AG09309 (cell line): ENCODE measurements around the gene AFAP1.

Experiments
- DNase-seq: peaks from one replicate; pipeline ENCODE4 v3.0.0-alpha.2; 2010; ENCODE audit warnings: low read depth
- H3K4me3 ChIP-seq: 2 replicates; pipeline ENCODE4 v1.5.1; 2011; ENCODE audit warnings: mild to moderate bottlenecking, low read depth, low read length, moderate library complexity; ENCODE audit not compliant: control insufficient read depth
- TF ChIP-seq, protein P1 (sequence below): IDR thresholded peaks from 2 replicates; pipeline ENCODE4 v1.5.1; 2011; ENCODE audit warnings: mild to moderate bottlenecking, low read depth, low read length, inconsistent platforms; ENCODE audit not compliant: insufficient read depth, control insufficient read depth; ENCODE audit errors: missing control alignments

Gene AFAP1, protein sequence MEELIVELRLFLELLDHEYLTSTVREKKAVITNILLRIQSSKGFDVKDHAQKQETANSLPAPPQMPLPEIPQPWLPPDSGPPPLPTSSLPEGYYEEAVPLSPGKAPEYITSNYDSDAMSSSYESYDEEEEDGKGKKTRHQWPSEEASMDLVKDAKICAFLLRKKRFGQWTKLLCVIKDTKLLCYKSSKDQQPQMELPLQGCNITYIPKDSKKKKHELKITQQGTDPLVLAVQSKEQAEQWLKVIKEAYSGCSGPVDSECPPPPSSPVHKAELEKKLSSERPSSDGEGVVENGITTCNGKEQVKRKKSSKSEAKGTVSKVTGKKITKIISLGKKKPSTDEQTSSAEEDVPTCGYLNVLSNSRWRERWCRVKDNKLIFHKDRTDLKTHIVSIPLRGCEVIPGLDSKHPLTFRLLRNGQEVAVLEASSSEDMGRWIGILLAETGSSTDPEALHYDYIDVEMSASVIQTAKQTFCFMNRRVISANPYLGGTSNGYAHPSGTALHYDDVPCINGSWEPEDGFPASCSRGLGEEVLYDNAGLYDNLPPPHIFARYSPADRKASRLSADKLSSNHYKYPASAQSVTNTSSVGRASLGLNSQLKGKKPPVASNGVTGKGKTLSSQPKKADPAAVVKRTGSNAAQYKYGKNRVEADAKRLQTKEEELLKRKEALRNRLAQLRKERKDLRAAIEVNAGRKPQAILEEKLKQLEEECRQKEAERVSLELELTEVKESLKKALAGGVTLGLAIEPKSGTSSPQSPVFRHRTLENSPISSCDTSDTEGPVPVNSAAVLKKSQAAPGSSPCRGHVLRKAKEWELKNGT

DNA sequence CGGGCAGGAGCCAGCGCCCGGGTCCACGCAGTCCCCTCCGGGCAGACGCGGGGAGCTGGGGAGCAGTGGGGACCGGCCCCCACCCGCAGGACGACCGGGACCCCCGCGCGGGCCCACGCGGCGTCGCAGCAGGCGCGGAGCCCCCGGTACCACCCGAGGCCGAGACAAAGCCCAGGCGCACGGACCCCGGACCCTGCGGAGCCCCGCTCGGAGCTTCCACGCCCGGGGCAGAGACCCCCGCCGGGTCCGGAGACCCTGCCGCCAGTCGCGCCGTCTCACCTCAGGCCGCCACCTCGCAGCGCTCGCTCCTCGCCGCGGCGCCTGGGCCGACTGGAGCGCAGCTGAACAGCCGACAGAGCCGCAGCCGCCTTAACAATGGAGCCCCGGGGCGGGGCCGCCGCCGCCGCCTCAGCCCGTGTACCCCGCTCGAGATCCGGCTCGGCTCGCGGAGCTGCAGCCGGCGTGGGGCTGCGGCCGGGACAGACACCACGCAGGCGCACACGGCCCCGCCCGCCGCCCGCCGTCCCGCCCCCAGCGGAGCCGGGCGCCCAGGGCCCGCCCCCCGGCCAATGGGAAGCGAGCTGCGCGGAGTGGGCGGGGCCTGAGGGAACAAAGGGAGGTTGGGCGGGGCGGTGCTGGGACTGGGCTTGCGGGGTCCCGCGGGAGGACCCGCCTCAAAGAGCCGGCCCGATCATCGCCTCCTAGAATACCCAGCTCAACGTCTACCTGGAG is at the start of gene AFAP1:
Gene AFAP1, minus strand, starts transcription at position 485 of the 732 bp plus-strand sequence. CDS start 67,783 bp downstream, outside the sequence.
- H3K4me3 ChIP-seq: peak within 1 kb of the TSS; percentile 94
- TF ChIP-seq, protein P1, sequence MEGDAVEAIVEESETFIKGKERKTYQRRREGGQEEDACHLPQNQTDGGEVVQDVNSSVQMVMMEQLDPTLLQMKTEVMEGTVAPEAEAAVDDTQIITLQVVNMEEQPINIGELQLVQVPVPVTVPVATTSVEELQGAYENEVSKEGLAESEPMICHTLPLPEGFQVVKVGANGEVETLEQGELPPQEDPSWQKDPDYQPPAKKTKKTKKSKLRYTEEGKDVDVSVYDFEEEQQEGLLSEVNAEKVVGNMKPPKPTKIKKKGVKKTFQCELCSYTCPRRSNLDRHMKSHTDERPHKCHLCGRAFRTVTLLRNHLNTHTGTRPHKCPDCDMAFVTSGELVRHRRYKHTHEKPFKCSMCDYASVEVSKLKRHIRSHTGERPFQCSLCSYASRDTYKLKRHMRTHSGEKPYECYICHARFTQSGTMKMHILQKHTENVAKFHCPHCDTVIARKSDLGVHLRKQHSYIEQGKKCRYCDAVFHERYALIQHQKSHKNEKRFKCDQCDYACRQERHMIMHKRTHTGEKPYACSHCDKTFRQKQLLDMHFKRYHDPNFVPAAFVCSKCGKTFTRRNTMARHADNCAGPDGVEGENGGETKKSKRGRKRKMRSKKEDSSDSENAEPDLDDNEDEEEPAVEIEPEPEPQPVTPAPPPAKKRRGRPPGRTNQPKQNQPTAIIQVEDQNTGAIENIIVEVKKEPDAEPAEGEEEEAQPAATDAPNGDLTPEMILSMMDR: no peak
- DNase-seq: no peak

DNA sequence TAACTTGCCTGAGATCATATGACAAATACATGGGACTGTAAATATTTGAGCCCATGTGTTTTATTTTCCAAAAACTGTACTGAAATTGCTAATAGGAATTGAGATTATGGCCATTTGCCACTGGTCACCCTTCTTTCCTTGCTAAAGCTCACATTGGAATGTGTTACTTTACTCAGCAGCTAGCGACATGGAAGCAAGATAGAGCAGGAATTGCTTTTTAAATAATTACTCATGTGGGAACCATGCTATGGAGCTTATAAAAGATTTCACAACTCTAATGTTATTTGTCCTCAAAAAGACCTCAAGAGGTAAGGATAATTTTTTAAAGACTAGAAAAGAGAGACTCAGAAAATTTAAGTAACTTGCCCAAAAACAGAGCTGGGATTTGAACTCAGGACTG is 48.8 kb upstream of the AFAP1 start:
- TF ChIP-seq, protein P1: no peak
- no peak overlapping the region for H3K4me3 ChIP-seq
- DNase-seq: peak; percentile 64

DNA sequence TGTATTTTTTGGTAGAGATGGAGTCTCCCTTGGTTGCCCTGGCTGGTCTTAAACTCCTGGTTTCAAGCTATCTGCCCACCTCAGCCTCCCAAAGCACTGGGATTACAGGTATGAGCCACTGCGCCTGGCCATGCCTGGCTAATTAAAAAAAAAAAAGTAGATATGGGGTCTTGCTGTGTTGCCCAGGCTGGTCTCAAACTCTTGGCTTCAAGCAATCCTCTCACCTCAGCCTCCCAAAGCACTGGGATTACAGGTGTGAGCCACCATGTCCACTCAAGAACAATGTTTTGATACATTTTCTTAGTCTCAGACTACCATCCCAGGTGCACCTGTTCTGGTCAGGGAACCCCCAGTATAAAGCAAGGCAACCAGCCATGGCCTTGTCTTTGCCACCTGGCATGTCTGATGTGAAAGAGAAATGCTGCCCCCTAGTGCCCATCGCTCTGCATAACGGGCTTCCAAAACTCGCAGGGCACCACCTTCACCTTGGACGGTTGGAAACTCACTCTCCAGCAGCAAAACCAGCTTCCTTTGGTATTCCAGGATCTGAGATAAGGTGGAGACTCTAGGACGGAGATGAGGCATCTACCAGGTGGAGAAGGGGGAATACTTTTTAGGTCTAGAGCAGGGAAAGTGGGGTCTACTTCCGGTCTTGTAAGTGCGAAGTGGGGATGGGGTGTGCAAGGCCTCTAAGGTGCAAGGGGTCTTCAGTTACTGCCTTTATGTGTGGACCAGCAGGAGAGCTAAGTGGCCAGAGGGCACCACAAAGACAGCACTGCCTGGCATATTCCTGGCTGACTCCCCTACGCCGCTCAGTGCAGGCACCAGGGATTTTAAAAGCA is 47.7 kb upstream of the AFAP1 start:
- no peak for DNase-seq
- no peak overlapping the region for H3K4me3 ChIP-seq
- TF ChIP-seq, protein P1: peak; percentile 90

DNA sequence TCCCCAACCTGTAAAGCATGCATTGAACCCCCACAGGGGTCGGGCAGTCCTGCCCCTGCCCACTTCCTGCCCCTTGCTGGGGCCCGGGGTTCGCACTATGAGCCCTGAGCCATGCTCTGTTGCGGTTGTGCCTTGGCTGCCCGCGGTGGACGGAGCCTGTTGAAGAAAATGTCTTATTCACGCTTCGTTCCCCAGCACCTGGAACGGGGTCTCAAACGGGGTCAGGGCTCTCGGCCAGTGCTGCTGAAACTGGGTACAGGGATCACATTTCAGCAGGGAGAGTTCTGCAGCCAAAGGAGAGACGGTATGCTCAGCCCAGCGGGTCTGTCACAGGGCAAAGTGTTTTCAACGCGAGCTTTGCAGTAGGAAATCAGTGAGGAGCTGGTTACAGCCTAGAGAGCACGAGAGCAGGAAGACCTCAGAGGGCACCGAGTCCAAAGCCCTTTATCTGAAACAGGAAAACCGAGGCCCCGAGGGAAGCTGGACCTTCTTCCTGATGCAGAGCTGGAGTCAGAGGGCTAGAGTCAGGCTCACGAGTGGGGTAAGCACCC is 46.3 kb upstream of the AFAP1 start:
- no peak overlapping the region for H3K4me3 ChIP-seq

DNA sequence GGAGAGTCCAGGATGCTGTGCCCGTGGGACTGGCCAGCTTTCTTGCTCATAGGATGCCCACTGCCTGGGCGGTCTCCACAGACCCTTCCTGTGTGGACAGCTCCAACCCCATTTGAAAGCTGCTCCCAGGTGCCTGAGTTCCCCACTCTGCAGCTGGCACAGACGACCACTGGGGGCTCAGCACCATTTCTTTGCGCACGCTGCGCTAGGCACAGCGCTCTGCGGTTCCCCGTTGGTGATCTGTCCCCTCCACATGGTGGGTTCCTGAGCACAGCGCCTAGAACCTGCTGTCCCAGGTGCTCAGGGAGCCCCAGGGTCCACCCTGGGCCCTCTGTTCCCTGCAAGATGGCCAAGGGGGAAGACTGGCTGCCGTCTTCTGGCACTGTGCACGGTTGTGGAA is 45.4 kb upstream of the AFAP1 start:
- no peak overlapping the region for H3K4me3 ChIP-seq
- DNase-seq: no peak
- TF ChIP-seq, protein P1: no peak

More for the DNA sequence above, 46.3 kb upstream of the AFAP1 start:
- no peak for DNase-seq
- TF ChIP-seq, protein P1: no peak
